Spleen (tissue), 7 donors: ENCODE results near the gene TRABD.

Experiments used
- POLR2A ChIP-seq, 3 donors: fragments of 450-650 bp; IDR thresholded peaks; one replicate each; pipeline ENCODE4 v1.5.1; 2017; ENCODE audit warnings: antibody characterized with exemption in 3 of 3, mild to moderate bottlenecking in 1 of 3
- TF ChIP-seq, protein P1 (sequence below), 11 experiments: fragments of 200-600 bp in 7 of 11; fragments of 450-650 bp in 4 of 11; sonication (generic) in 4 of 11; IDR thresholded peaks in 8 of 11; conservative IDR thresholded peaks in 3 of 11; 1 replicate in 7 of 11; 2 replicates in 4 of 11; pipeline versions ENCODE4 v1.4.0 to v1.8.0; 2016 to 2021; ENCODE audit warnings: antibody characterized with exemption in 11 of 11, inconsistent platforms in 4 of 11, mild to moderate bottlenecking in 1 of 11
- donor health status: DM: no; HTN: no; CAD: no; lungs with moderate emphysema.
- donor health status: DM: no; HTN: no; CAD: no.
- donor health status: DM: no; HTN: no; CAD: no.

- TF ChIP-seq, protein P1, sequence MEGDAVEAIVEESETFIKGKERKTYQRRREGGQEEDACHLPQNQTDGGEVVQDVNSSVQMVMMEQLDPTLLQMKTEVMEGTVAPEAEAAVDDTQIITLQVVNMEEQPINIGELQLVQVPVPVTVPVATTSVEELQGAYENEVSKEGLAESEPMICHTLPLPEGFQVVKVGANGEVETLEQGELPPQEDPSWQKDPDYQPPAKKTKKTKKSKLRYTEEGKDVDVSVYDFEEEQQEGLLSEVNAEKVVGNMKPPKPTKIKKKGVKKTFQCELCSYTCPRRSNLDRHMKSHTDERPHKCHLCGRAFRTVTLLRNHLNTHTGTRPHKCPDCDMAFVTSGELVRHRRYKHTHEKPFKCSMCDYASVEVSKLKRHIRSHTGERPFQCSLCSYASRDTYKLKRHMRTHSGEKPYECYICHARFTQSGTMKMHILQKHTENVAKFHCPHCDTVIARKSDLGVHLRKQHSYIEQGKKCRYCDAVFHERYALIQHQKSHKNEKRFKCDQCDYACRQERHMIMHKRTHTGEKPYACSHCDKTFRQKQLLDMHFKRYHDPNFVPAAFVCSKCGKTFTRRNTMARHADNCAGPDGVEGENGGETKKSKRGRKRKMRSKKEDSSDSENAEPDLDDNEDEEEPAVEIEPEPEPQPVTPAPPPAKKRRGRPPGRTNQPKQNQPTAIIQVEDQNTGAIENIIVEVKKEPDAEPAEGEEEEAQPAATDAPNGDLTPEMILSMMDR (IDR thresholded peaks at IDR 0.05 in 8 of 11, conservative IDR thresholded peaks at IDR 0.05 in 3 of 11), result no peak
- TF ChIP-seq POLR2A (IDR thresholded peaks at IDR 0.05), result no peak
Measured at GRCh38 chr22:50173983-50174355, 11.7 kb upstream of the TRABD start.
